Measurements from ENCODE around the gene CYB561D2. TPM values are rescaled to one million over a fixed set of nuclear protein-coding genes. Genes with fewer than 3 reads are reported as not detected.

CYB561D2 gene
- polyA plus RNA-seq, 3 donors, result 12.4 to 17.0 (median 13.4) TPM

DNA sequence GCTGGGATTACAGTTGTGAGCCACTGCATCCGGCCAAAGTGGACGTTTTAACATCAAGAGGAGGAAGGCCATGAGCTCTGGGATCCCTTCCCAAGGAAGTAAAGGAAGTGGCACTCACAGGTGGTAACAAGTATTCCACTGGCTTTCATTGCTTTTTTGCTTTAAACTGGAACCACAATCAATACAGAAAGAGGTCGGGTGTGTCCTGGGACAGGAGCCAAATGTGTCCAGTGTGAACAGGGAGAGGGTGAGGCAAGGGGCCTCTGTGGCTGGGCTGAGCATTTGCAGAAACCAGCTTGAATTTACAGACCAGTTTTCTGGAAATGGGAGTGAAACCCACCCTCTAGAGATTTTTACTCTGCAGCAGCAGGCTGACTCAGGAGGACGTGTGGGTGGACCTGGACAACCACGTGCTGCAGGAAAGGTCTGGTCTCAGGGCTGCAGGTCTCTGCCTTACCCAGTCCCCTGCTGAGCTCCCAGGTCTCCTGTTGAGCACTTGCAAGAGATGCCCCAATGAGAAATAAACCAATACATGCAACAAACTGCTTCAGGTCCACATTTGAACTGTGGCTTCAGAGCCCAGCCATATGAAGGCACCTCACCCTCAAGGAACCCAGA is 51.4 kb downstream of the CYB561D2 start:
- no peak for DNase-seq (ENCODE audit: extremely low read depth in 1 of 11, low read depth in 9 of 11, low spot score in 4 of 11)

Other genes starting within 250 kb of the CYB561D2 start
- gene SEMA3F, start 195.5 kb upstream of the CYB561D2 start, polyA plus RNA-seq (ENCODE audit: insufficient read length in 3 of 3), result 10 to 100 TPM; 57.6 to 81.6 (median 63.1) TPM
- not detected for gene GNAT1, start 159.3 kb upstream of the CYB561D2 start, polyA plus RNA-seq (ENCODE audit: insufficient read length in 3 of 3)
- gene SLC38A3, start 145.6 kb upstream of the CYB561D2 start, polyA plus RNA-seq (ENCODE audit: insufficient read length in 3 of 3), result 1 to 10 TPM; 7.2 to 7.3 (median 7.2) TPM
- 100 to 1,000 TPM; 189 to 229 (median 189) TPM for gene GNAI2, start 114.7 kb upstream of the CYB561D2 start, polyA plus RNA-seq (ENCODE audit: insufficient read length in 3 of 3)
- 100 to 1,000 TPM in 1 of 3 donors, 10 to 100 TPM in 2; 69.5 to 169 (median 95.4) TPM for gene SEMA3B, start 81.7 kb upstream of the CYB561D2 start, polyA plus RNA-seq (ENCODE audit: insufficient read length in 3 of 3)
- under 1 TPM; 0.33 to 0.95 (median 0.45) TPM for gene LSMEM2, start 71.8 kb upstream of the CYB561D2 start, polyA plus RNA-seq (ENCODE audit: insufficient read length in 3 of 3)
- 10 to 100 TPM; 38.6 to 50.0 (median 46.7) TPM for gene IFRD2, start 58.4 kb upstream of the CYB561D2 start, polyA plus RNA-seq (ENCODE audit: insufficient read length in 3 of 3)
- 1 to 10 TPM; 2.9 to 5.5 (median 3.2) TPM for gene HYAL3, start 51.5 kb upstream of the CYB561D2 start, polyA plus RNA-seq (ENCODE audit: insufficient read length in 3 of 3)
- 10 to 100 TPM in 2 of 3 donors, 1 to 10 TPM in 1; 7.2 to 12.8 (median 10.0) TPM for gene NAA80, start 51.5 kb upstream of the CYB561D2 start, polyA plus RNA-seq (ENCODE audit: insufficient read length in 3 of 3)
- gene HYAL1, start 47.3 kb upstream of the CYB561D2 start, polyA plus RNA-seq (ENCODE audit: insufficient read length in 3 of 3), result 1 to 10 TPM; 6.1 to 7.4 (median 7.2) TPM
- 10 to 100 TPM; 57.0 to 86.5 (median 71.4) TPM for gene HYAL2, start 28.1 kb upstream of the CYB561D2 start, polyA plus RNA-seq (ENCODE audit: insufficient read length in 3 of 3)
- gene TUSC2, start 22.6 kb upstream of the CYB561D2 start, polyA plus RNA-seq (ENCODE audit: insufficient read length in 3 of 3), result 10 to 100 TPM; 23.4 to 26.4 (median 26.2) TPM
- gene RASSF1, start 10.0 kb upstream of the CYB561D2 start, polyA plus RNA-seq (ENCODE audit: insufficient read length in 3 of 3), result 10 to 100 TPM; 16.4 to 22.2 (median 22.1) TPM
- gene ZMYND10, start 5.1 kb upstream of the CYB561D2 start, polyA plus RNA-seq (ENCODE audit: insufficient read length in 3 of 3), result 1 to 10 TPM; 2.9 to 3.9 (median 3.6) TPM
- 10 to 100 TPM; 30.2 to 35.9 (median 30.5) TPM for gene NPRL2, start 87 bp upstream of the CYB561D2 start, polyA plus RNA-seq (ENCODE audit: insufficient read length in 3 of 3)
- gene TMEM115, start 8.7 kb downstream of the CYB561D2 start, polyA plus RNA-seq (ENCODE audit: insufficient read length in 3 of 3), result 10 to 100 TPM; 29.1 to 42.9 (median 39.4) TPM
- 10 to 100 TPM; 14.0 to 17.2 (median 14.6) TPM for gene CACNA2D2, start 152.8 kb downstream of the CYB561D2 start, polyA plus RNA-seq (ENCODE audit: insufficient read length in 3 of 3)
- gene C3orf18, start 216.9 kb downstream of the CYB561D2 start, polyA plus RNA-seq (ENCODE audit: insufficient read length in 3 of 3), result 10 to 100 TPM; 16.0 to 19.6 (median 16.9) TPM
- gene HEMK1, start 218.7 kb downstream of the CYB561D2 start, polyA plus RNA-seq (ENCODE audit: insufficient read length in 3 of 3), result 10 to 100 TPM; 21.9 to 34.0 (median 25.3) TPM

Data from renal cortex interstitium (tissue), 11 donors.